GM21390 (cell line): ENCODE data around the gene FUT6.

ENCODE experiments used
- ATAC-seq: cut with Tn5 transposase; IDR thresholded peaks from one replicate; pipeline ENCODE4 v1.9.1; 2021; ENCODE audit not compliant: unreplicated experiment

The FUT6 gene

GRCh38 chr19:5805462-5806132 lies 33.9 kb downstream of the FUT6 start:
- no peak for ATAC-seq

GRCh38 chr19:5804516-5805461 lies 34.7 kb downstream of the FUT6 start, which contains the start of gene NRTN:
Gene NRTN (plus strand): TSS chr19:5805067. CDS start chr19:5824166, 19,099 bp downstream.
- no peak for ATAC-seq

GRCh38 chr19:5803752-5804515 lies 35.6 kb downstream of the FUT6 start:
- peak; percentile 65 for ATAC-seq

- ATAC-seq = no peak
Measured at GRCh38 chr19:5803441-5803751, 36.1 kb downstream of the FUT6 start.

- ATAC-seq = no peak
Measured at GRCh38 chr19:5801796-5802619, 37.5 kb downstream of the FUT6 start.

- ATAC-seq = no peak
Measured at GRCh38 chr19:5800361-5801270, 38.9 kb downstream of the FUT6 start.

GRCh38 chr19:5799247-5800241 lies 40.0 kb downstream of the FUT6 start:
- ATAC-seq = no peak

GRCh38 chr19:5798244-5798643 lies 41.3 kb downstream of the FUT6 start:
- ATAC-seq = no peak

- ATAC-seq = no peak
Measured at GRCh38 chr19:5795382-5795919, 44.1 kb downstream of the FUT6 start.

GRCh38 chr19:5793188-5793587 lies 46.3 kb downstream of the FUT6 start:
- no peak for ATAC-seq

- ATAC-seq = no peak
Measured at GRCh38 chr19:5792224-5792623, 47.3 kb downstream of the FUT6 start.

- ATAC-seq = peak; percentile 84
Measured at GRCh38 chr19:5790559-5791520, 48.7 kb downstream of the FUT6 start, which contains the start of gene DUS3L. Gene DUS3L (minus strand): TSS chr19:5791163. CDS start chr19:5791141, 22 bp downstream.

GRCh38 chr19:5789886-5790558 lies 49.5 kb downstream of the FUT6 start:
- no peak for ATAC-seq

- no peak for ATAC-seq
Measured at GRCh38 chr19:5789351-5789761, 50.1 kb downstream of the FUT6 start.

GRCh38 chr19:5788422-5788821 lies 51.1 kb downstream of the FUT6 start:
- ATAC-seq = no peak
